ENCODE measurements around the gene GALNS. TPM values are rescaled to one million over a fixed set of nuclear protein-coding genes. Genes with fewer than 3 reads are reported as not detected.
A peak's percentile ranks its signal among the peaks of the same experiment; 100 is the strongest.

Gene GALNS
- total RNA-seq, 1 experiment from 2014 or later: 29.5 TPM

- TF ChIP-seq MLX (CRISPR knock-in tag; IDR thresholded peaks at IDR 0.05): no peak
- TF ChIP-seq ATF3 (CRISPR knock-in tag; conservative IDR thresholded peaks at IDR 0.05): no peak
- no peak for TF ChIP-seq AFF4 (CRISPR knock-in tag; IDR thresholded peaks at IDR 0.05; ENCODE audit: borderline replicate concordance)
- TF ChIP-seq FOXP4 (CRISPR knock-in tag; IDR thresholded peaks at IDR 0.05): 0 out of 2 replicates have a peak, but pooled peaks have one; percentile 21
- TF ChIP-seq HMGA2 (CRISPR knock-in tag; IDR thresholded peaks at IDR 0.05): no peak
- peak; percentile 85; the same call in 1 of the 2 replicates for TF ChIP-seq SMAD3 (CRISPR knock-in tag; IDR thresholded peaks at IDR 0.05; ENCODE audit: borderline replicate concordance)
- no peak for TF ChIP-seq CTCF (IDR thresholded peaks at IDR 0.05)
- TF ChIP-seq NR1H2 (CRISPR knock-in tag; IDR thresholded peaks at IDR 0.05): no peak
- no peak; the same call in 1 of the 2 replicates for TF ChIP-seq USF1 (CRISPR knock-in tag; IDR thresholded peaks at IDR 0.05)
- TF ChIP-seq NFYB (CRISPR knock-in tag; conservative IDR thresholded peaks at IDR 0.05; ENCODE audit: low read depth): 0 out of 2 replicates have a peak, but pooled peaks have one; percentile 11
- no peak for TF ChIP-seq ELF4 (CRISPR knock-in tag; IDR thresholded peaks at IDR 0.05; ENCODE audit: low read depth)
- peak; percentile 50; the same call in 1 of the 2 replicates for TF ChIP-seq ESRRA (CRISPR knock-in tag; IDR thresholded peaks at IDR 0.05; ENCODE audit: borderline replicate concordance)
- no peak for TF ChIP-seq ZNF281 (CRISPR knock-in tag; IDR thresholded peaks at IDR 0.05)
- peak; percentile 31 for TF ChIP-seq MYBL2 (CRISPR knock-in tag; IDR thresholded peaks at IDR 0.05)
- TF ChIP-seq FOXK1 (CRISPR knock-in tag; IDR thresholded peaks at IDR 0.05): no peak; the same call in 1 of the 2 replicates
- TF ChIP-seq GTF2I (CRISPR knock-in tag; conservative IDR thresholded peaks at IDR 0.05): no peak
- no peak for TF ChIP-seq ZNF396 (CRISPR knock-in tag; IDR thresholded peaks at IDR 0.05; ENCODE audit: borderline replicate concordance)
- TF ChIP-seq SOX15 (CRISPR knock-in tag; IDR thresholded peaks at IDR 0.05): no peak
- TF ChIP-seq NFATC4 (CRISPR knock-in tag; IDR thresholded peaks at IDR 0.05): peak; percentile 78
- TF ChIP-seq GABPB1 (CRISPR knock-in tag; IDR thresholded peaks at IDR 0.05): peak; percentile 68
- peak; percentile 70; the same call in 1 of the 2 replicates for TF ChIP-seq EMX1 (CRISPR knock-in tag; IDR thresholded peaks at IDR 0.05)
- TF ChIP-seq E2F1 (CRISPR knock-in tag; IDR thresholded peaks at IDR 0.05): no peak
- 0 out of 2 replicates have a peak, but pooled peaks have one; percentile 10 for TF ChIP-seq CREM (CRISPR knock-in tag; IDR thresholded peaks at IDR 0.05)
- TF ChIP-seq FOXJ3 (CRISPR knock-in tag; IDR thresholded peaks at IDR 0.05; ENCODE audit: borderline replicate concordance): no peak
- TF ChIP-seq ZNF317 (CRISPR knock-in tag; IDR thresholded peaks at IDR 0.05; ENCODE audit: borderline replicate concordance, low read depth): no peak
These were observed 44.8 kb downstream of the GALNS start, which contains the start of gene APRT (continued) for GRCh38 chr16:88811769-88812512.
